CD4-positive, alpha-beta T cell treated with Interleukin-1 beta for 1 hour (primary cell): Measurements from ENCODE around the gene OR2V1.
"Not testable (repeated sequence)": the region's sequence is repeated elsewhere in the genome, so short reads cannot be mapped to it uniquely, and the experiment has no call there.

ENCODE experiments used
- DNase-seq, 2 donors: peaks; one replicate each; pipeline ENCODE4 v3.0.0-alpha.2; 2020 to 2022

Gene OR2V1

GRCh38 chr5:181126841-181127240, 4.1 kb downstream of the OR2V1 start:
- no peak for DNase-seq

DNA sequence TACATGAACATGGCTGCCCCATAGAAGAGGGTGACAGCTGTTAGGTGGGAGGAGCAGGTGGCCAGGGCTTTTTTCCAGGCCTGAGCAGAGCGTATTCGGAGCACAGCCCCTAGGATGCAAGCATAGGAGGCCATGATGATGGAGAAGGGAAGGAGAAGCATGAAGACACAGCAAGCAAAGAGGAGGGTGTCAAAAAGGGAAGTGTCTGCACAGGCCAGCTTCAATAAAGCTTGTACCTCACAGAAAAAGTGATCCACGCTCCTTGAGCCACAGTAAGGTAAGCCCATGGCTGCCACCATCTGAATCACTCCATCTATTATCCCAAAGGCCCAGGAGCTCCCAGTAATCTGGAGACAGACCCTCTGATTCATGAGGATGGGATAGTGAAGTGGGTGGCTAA, 6.4 kb downstream of the OR2V1 start:
- DNase-seq, result no peak

DNA sequence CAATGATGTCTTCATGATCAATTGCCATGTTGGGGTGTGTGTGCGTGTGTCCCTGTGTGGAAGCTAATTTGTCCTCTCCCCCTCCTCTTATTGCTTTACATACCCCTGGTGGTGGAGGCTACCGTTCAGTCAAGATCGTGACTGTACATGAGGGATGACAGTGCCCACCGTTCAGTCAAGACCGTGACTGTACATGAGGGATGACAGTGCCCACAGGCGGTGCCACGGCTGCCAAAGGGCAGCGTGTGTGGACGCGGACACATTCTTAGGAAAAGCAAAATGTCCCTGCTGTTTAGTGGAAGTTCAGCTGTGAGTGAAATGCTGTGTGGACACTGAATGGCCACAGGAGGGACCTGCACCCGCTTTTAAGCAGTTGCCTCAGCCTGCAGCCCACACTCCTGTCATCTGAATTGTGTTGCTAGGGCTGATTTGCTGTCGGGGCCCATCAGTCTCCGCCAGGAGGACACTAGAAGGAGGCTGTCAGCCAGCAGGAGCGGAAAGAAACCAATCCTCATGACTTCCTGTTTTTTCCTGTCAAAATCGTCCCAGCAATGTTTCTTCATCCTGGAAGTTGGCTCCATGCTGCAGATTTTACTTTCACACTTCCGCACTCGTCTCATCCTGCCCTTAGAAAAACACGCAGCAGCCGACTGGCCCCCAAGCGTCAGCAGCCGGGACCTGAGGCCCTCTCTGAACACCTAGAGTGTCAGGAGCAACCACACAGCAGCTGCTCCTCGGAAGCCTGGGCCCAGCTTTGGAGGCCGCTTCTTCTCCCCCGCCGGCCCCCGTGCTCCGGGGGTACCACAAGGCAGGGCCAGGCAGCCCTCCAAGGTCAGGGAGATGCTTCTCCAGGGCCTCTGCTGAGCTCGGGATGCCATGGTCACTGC, 9.1 kb downstream of the OR2V1 start:
- no peak for DNase-seq

DNA sequence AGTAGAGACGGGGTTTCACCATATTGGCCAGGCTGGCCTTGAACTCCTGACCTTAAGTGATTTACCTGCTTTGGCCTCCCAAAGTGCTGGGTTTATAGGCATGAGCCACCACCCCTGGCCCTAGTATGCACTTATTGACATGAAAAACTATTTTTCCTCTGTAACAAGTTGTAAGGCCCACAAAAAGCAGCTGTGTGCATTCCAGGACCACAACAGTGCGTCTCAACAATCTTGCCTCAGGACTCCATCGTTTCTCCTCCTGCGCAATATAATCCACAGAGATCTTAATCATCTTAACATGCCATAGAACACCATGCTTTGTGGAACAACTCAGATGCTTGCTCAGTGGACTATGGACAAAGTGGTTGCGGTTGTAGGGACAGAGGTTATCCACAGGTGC, 10.2 kb downstream of the OR2V1 start:
- no peak for DNase-seq

DNA sequence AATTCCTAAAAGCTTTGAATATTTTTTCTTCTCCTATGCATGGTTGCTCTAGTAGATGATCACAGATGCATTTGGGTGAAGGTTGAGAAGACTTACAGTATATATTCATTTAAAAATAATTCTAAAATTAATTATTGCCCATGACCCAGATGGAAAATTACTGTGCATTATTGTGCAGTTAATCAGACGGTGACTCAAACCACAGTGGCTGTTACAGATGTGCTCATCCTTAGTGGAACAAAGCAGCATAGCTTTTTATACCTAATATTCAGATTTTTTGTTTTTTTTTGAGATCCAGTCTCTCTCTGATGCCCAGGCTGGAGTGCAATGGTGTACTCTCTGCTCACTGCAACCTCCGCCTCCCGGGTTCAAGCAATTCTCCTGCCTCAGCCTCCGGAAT, 10.7 kb downstream of the OR2V1 start:
- DNase-seq, result no peak

- DNase-seq, result no peak
Observed at GRCh38 chr5:181119105-181119504, 11.9 kb downstream of the OR2V1 start.

GRCh38 chr5:181118369-181118768, 12.6 kb downstream of the OR2V1 start:
- DNase-seq, result no peak

GRCh38 chr5:181114844-181115778, 15.9 kb downstream of the OR2V1 start:
- DNase-seq, result no peak

GRCh38 chr5:181114284-181114843, 16.6 kb downstream of the OR2V1 start:
- DNase-seq, result no peak

GRCh38 chr5:181113572-181113971, 17.4 kb downstream of the OR2V1 start:
- DNase-seq, result not testable (repeated sequence)

- DNase-seq, result no peak
Observed at GRCh38 chr5:181112476-181112875, 18.5 kb downstream of the OR2V1 start.

DNA sequence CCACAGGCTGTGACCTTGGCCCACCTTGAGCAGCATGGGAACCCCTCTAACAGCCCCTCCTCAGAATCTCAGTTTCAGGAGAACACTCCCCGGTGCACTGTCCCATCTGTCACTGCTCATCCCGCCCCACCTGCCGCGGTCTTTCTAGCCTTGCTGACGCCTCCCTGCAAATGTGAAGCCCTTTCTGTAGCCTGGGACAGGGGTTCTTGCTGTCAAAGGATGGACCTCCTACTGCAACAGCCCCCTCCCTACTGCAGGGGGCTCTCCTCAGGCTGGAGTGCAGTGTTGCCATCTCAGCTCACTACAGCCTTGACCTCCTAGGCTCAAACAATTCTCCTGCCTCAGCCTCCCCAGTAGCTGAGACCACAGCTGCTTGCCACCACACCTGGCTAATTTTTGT, 20.0 kb downstream of the OR2V1 start:
- no peak for DNase-seq

DNA sequence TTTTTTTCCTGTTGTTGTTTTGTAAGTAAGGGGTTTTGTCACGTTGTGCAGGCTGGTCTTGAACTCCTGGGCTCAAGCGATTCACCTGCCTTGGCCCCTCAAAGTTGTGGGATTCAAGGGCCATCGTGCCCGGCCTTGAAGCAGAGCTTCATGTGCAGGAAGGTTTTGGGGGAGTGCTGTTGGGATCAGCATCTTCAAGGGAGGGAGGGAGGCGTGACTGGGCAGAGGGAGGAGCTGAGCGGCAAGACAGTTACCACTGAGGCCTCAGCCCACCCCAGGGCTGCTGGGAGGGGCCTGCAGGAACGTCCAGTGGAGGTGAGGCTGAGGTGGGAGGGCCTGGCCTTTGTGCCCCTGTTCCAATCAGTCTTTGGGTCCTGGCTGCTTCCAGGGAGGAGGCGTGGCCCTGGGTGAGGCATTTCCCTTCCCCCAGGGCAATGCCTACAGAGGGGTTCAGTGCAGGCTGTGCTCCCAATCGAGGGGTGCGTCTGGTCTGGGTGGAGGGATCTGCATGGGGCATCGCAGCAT, 21.4 kb downstream of the OR2V1 start:
- DNase-seq, result no peak

GRCh38 chr5:181108578-181109165, 22.3 kb downstream of the OR2V1 start:
- no peak for DNase-seq

GRCh38 chr5:181107699-181108098, 23.3 kb downstream of the OR2V1 start:
- no peak for DNase-seq

- no peak for DNase-seq
Observed at GRCh38 chr5:181105391-181106025, 25.5 kb downstream of the OR2V1 start.

DNA sequence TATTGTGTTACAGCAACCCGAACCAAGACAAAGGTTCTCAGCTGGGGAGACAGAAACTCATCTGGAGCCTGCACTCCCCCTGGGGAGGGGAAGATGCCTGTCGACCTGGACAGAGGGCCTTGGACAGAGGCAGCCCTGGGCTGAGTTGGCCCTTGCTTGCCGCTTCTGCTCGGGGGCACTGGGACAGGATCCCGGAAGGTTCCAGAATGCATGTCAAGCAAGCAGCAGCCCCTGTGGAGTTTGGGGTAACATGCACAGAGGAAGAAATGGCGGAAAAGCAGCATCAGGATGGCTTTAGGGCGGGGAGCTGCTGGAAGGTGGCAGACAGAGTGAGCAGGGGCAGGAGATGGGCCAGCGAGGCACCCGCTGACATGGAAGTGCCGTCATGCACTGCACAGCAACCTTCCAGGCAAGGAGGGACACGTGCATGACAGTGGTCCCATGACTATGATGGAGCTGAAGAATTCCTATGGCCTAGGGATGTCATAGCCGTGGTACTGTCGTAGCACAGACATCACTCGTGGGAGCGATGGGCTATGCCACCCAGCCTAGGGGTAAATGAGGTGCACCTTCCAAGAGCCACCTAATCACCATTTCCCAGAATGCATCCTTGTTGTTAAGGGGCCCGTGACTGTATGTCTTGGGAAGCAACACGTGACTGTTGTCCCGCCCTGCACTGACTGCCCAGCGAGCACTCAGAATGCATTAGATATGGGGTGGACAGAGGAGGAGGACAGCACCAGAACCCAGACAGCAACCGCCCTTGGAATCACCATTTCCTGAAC, 26.2 kb downstream of the OR2V1 start:
- DNase-seq, result not testable (repeated sequence)

GRCh38 chr5:181104259-181104568, 26.8 kb downstream of the OR2V1 start:
- not testable (repeated sequence) for DNase-seq

- not testable (repeated sequence) for DNase-seq
Observed at GRCh38 chr5:181101930-181102674, 28.9 kb downstream of the OR2V1 start.

DNA sequence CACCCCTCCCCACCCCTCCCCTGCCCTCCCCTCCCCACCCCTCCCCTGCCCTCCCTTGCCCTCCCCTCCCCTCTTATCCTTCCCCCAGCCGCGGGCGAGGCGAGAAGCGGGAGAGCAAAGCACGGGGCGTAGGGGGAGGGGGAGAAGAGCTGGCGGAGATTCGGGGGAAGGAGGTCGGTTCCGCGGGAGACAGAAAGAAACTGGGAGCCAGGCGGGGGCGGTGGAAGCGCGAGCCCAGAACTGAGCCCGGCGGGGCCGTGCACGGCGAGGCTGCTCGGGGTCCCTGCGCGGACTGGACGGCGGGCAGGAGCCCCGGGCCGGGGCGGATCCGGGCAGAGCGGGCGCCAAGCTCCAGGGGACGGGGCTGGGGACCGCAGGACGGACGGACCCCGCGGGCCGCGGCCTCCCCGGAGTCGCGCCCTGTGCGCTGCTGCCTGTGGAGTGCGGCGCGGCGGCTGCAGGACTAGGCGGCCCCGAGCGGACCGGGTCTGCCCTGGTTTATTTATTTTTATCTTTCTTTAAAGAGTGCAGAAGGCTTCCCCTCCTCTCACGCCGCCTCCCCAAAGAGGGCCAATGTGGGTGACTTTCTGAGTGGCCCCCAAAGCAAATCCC, 29.8 kb downstream of the OR2V1 start:
- DNase-seq, result not testable (repeated sequence)
